PC-9 (cell line): Measurements from ENCODE around the gene DTX1. TPM values are rescaled to one million over a fixed set of nuclear protein-coding genes. Genes with fewer than 3 reads are reported as not detected.

ENCODE experiments used
- BruUV-seq: library from RNA; stranded (reverse); fragments of 400-500 nt; replicated peaks from 2 replicates; lab custom pipeline; 2021; lab: Mats Ljungman, UMichigan
- CTCF ChIA-PET: fragments of 300-600 bp; sonication (Branson Sonifier 250); formaldehyde crosslinking; loops from one replicate; lab custom pipeline; 2022; ENCODE audit warnings: antibody characterized with exemption; lab: Charles Lee
- POLR2A ChIA-PET: fragments of 300-600 bp; sonication (Branson Sonifier 250); formaldehyde crosslinking; loops from one replicate; lab custom pipeline; 2022; ENCODE audit warnings: antibody characterized with exemption; ENCODE audit not compliant: unreplicated experiment; lab: Charles Lee
- DNase-seq, 2 experiments: peaks; one replicate each; pipeline versions ENCODE4 v3.0.0 to v3.0.0-alpha.2; 2015 to 2022; ENCODE audit warnings: mixed read lengths in 1 of 2
- H2AFZ ChIP-seq: fragments of 200-600 bp; sonication (generic); 2 replicates; pipeline ENCODE4 v1.8.1; 2017; ENCODE audit warnings: antibody characterized with exemption
- H3F3A ChIP-seq: fragments of 200-600 bp; sonication (generic); 2 replicates; pipeline ENCODE4 v1.8.1; 2017; ENCODE audit warnings: antibody characterized with exemption, mild to moderate bottlenecking, low read depth; ENCODE audit not compliant: insufficient read depth
- H3K27ac ChIP-seq: fragments of 200-600 bp; sonication (generic); 2 replicates; pipeline ENCODE4 v1.6.1; 2016; ENCODE audit warnings: mixed run types
- H3K27me3 ChIP-seq: fragments of 200-600 bp; sonication (generic); 2 replicates; pipeline ENCODE4 v1.6.1; 2016; ENCODE audit warnings: low read depth, mixed run types; ENCODE audit not compliant: insufficient read depth
- H3K36me3 ChIP-seq: fragments of 200-600 bp; sonication (generic); 2 replicates; pipeline ENCODE4 v1.6.1; 2016; ENCODE audit warnings: low read depth, mixed run types
- H3K4me1 ChIP-seq: fragments of 200-600 bp; sonication (generic); replicated peaks from 2 replicates; pipeline ENCODE4 v1.6.1; 2016; ENCODE audit warnings: mixed run types; ENCODE audit not compliant: insufficient read depth
- H3K4me2 ChIP-seq: fragments of 200-600 bp; sonication (generic); 2 replicates; pipeline ENCODE4 v1.6.1; 2017; ENCODE audit warnings: mixed run types
- H3K4me3 ChIP-seq: fragments of 200-600 bp; sonication (generic); 2 replicates; pipeline ENCODE4 v1.6.1; 2016; ENCODE audit warnings: mixed run types
- H3K79me2 ChIP-seq: fragments of 200-600 bp; sonication (generic); 2 replicates; pipeline ENCODE4 v1.6.1; 2017; ENCODE audit warnings: low read depth, mixed run types
- H3K9me2 ChIP-seq: fragments of 200-600 bp; sonication (generic); 2 replicates; pipeline ENCODE4 v1.8.1; 2017; ENCODE audit warnings: mild to moderate bottlenecking; ENCODE audit not compliant: insufficient read depth
- H3K9me3 ChIP-seq: fragments of 200-600 bp; sonication (generic); 2 replicates; pipeline ENCODE4 v1.8.1; 2016; ENCODE audit warnings: low read depth; ENCODE audit not compliant: insufficient read depth
- H4K20me1 ChIP-seq: fragments of 200-600 bp; sonication (generic); 2 replicates; pipeline ENCODE4 v1.8.1; 2017; ENCODE audit not compliant: insufficient read depth
- EZH2 ChIP-seq: fragments of 200-600 bp; sonication (generic); IDR thresholded peaks from 2 replicates; pipeline ENCODE4 v1.8.0; 2017; ENCODE audit warnings: antibody characterized with exemption, low read depth
- intact Hi-C: fragments of 100-400 bp; cut with micrococcal nuclease; formaldehyde crosslinking; loops from one replicate; pipeline ENCODE4 v1.10.0; 2022; ENCODE audit not compliant: unreplicated experiment
- total RNA-seq: library from RNA; stranded (reverse); gene quantifications from 2 replicates; pipeline ENCODE4 v1.2.3, GENCODE V29; 2021
- TF ChIP-seq, protein P1 (sequence below): fragments of 200-600 bp; sonication (generic); conservative IDR thresholded peaks from 2 replicates; pipeline ENCODE4 v1.6.1; 2017; ENCODE audit warnings: mixed run types, antibody characterized with exemption, mild to moderate bottlenecking, moderate library complexity

DTX1 gene
- total RNA-seq, 1 experiment from 2014 or later = 0.13 TPM

- no peak overlapping the region for H2AFZ ChIP-seq
- CTCF ChIA-PET = no interaction called here
- H3K27ac ChIP-seq = no peak overlapping the region
- intact Hi-C loops = no loop called here
- BruUV-seq = no TSS peak
- no peaks in the 10 kb centered on the region for H4K20me1 ChIP-seq
- no peak for DNase-seq
- H3K9me3 ChIP-seq = no peaks in the 10 kb centered on the region
- H3K4me2 ChIP-seq = no peak overlapping the region
- TF ChIP-seq, protein P1, sequence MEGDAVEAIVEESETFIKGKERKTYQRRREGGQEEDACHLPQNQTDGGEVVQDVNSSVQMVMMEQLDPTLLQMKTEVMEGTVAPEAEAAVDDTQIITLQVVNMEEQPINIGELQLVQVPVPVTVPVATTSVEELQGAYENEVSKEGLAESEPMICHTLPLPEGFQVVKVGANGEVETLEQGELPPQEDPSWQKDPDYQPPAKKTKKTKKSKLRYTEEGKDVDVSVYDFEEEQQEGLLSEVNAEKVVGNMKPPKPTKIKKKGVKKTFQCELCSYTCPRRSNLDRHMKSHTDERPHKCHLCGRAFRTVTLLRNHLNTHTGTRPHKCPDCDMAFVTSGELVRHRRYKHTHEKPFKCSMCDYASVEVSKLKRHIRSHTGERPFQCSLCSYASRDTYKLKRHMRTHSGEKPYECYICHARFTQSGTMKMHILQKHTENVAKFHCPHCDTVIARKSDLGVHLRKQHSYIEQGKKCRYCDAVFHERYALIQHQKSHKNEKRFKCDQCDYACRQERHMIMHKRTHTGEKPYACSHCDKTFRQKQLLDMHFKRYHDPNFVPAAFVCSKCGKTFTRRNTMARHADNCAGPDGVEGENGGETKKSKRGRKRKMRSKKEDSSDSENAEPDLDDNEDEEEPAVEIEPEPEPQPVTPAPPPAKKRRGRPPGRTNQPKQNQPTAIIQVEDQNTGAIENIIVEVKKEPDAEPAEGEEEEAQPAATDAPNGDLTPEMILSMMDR = no peak
- TF ChIP-seq EZH2 = no peak
- peaks cover 5% of the 10 kb centered on the region; the same call in 1 of the 2 replicates for H3F3A ChIP-seq
- H3K4me3 ChIP-seq = no peak overlapping the region
- no peaks in the 10 kb centered on the region for H3K9me2 ChIP-seq
- H3K36me3 ChIP-seq = no peaks in the 10 kb centered on the region
- no peaks in the 10 kb centered on the region for H3K27me3 ChIP-seq
- POLR2A ChIA-PET = no interaction called here
- no peaks in the 10 kb centered on the region for H3K79me2 ChIP-seq
- H3K4me1 ChIP-seq = no peaks in the 10 kb centered on the region
These were observed 87.4 kb downstream of the DTX1 start for GRCh38 chr12:113143959-113144358.

- Histone ChIP-seq H3K4me2 (no peak overlapping the region), H3F3A (peaks cover 5% of the 10 kb centered on the region; the same call in 1 of the 2 replicates), H3K4me1 (peaks cover 8% of the 10 kb centered on the region; the same call in 1 of the 2 replicates), H3K9me3 (no peaks in the 10 kb centered on the region), H3K27me3 (no peaks in the 10 kb centered on the region), H3K79me2 (no peaks in the 10 kb centered on the region), H3K4me3 (no peak overlapping the region), H3K9me2 (no peaks in the 10 kb centered on the region), H3K36me3 (no peaks in the 10 kb centered on the region), H2AFZ (no peak overlapping the region), H4K20me1 (no peaks in the 10 kb centered on the region), H3K27ac (no peak overlapping the region)
- POLR2A ChIA-PET = no interaction called here
- DNase-seq = no peak
- CTCF ChIA-PET = interaction anchor here (0.6 kb wide), 1 partner anchor 315 kb away, joined by 3 read pairs; no protein-coding TSS in a partner anchor
- no TSS peak for BruUV-seq
- intact Hi-C loops = no loop called here
- TF ChIP-seq, protein P1 = no peak
- TF ChIP-seq EZH2 = no peak
These were observed 88.3 kb downstream of the DTX1 start for GRCh38 chr12:113144806-113145205.

- Histone ChIP-seq H3K79me2 (no peaks in the 10 kb centered on the region), H3K9me3 (no peaks in the 10 kb centered on the region), H3K27ac (no peak overlapping the region), H3F3A (peaks cover 5% of the 10 kb centered on the region; the same call in 1 of the 2 replicates), H3K4me1 (peaks cover 13% of the 10 kb centered on the region; the same call in 1 of the 2 replicates), H2AFZ (no peak overlapping the region), H3K36me3 (no peaks in the 10 kb centered on the region), H3K27me3 (no peaks in the 10 kb centered on the region), H3K4me2 (no peak overlapping the region), H3K4me3 (no peak overlapping the region), H4K20me1 (no peaks in the 10 kb centered on the region), H3K9me2 (no peaks in the 10 kb centered on the region)
- no TSS peak for BruUV-seq
- TF ChIP-seq, protein P1 = no peak
- TF ChIP-seq EZH2 = no peak
- ChIA-PET POLR2A (no interaction called here), CTCF (no interaction called here)
- intact Hi-C loops = no loop called here
- DNase-seq = no peak
These were observed 89.4 kb downstream of the DTX1 start for GRCh38 chr12:113145720-113146551.
